ENCODE results near the gene GVQW3.

The GVQW3 gene

GRCh38 chr11:76448506-76448905, 67.4 kb downstream of the GVQW3 start:
- DNase-seq: no peak

DNA sequence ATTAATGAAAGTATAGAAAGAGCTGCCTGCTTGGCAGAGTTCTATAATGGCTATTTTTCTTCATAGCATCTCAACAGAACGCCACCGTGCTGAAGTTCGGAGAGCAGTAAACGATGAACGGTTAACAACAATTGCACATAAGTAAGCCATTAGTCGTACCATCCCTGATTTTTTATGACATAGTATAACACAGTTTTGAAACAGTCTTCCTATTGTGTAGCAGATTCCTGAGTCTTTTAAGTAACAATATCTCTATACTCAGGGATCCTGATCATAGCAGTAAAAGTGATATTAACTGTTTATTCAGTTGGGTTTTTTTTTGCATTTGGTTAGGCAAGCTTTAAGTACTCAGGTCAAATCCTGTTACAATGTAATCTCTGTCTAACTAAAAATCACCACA, 72.1 kb downstream of the GVQW3 start:
- DNase-seq: no peak

DNA sequence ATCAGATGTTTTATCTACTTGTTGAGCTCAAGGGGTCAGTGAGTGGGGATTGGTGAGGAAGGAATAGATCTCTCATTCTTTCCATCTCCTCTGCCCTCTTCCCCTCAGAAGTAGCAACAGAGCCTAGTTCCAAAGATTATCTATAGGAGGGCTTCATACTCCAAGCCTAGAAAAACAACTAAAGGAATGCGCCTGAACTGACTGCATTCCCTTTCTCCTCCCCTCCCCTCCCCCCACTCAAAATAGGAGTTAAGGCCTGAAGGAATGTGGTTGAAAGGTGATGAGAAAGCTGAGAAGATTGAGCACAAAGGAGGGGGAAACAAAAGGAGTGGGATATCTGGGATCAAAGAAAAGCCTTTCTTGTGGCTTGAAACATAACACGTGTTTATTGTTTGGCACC, 74.2 kb downstream of the GVQW3 start:
- DNase-seq: peak; percentile 68

GRCh38 chr11:76455931-76456330, 74.8 kb downstream of the GVQW3 start:
- DNase-seq: peak; percentile 14

DNA sequence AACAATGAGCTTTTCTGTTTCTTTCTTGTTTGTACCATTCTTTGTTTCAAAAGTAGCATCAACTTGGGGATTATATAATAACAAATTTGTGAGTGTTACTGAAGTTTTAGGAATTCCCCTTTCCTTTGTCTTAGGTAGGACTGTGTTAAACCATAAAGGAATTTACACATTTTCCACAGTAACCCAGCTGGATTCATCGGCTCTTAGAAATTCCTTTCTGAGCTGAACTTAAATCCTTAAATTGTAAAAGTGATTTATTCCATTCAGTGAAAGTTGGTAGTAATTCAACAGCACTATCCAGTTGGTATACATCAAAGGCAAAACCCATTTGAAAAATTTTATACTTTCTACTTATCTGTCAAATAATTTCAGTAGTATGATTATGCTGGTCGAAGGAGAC, 75.4 kb downstream of the GVQW3 start:
- peak; percentile 11 for DNase-seq
